ENCODE data around the gene GPR39. TPM values are rescaled to one million over a fixed set of nuclear protein-coding genes. Genes with fewer than 3 reads are reported as not detected.
"Not testable (repeated sequence)": the region's sequence is repeated elsewhere in the genome, so short reads cannot be mapped to it uniquely, and the experiment has no call there.

GPR39 gene
- total RNA-seq, 1 donor from 2014 or later = not detected

DNA sequence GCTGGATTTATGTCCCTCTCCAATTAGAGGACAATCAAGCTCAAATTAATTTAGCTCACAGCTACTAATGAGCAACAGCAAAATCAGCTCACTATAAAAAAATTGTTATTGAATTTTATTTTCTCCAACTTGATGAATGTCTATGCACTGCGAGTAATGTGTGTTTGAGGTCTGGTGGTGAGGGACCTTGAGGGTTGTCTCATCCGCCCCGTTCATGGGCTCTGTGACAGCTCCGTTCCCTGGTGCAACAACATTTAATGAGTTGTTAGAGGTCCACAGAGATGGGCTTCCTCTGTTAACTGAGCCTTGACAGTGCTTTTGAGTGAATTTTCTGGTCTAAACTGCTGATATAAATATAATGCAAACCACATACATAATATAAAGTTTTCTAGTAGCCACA lies 101.7 kb downstream of the GPR39 start:
- Histone ChIP-seq H3K27me3 (no peaks in the 10 kb centered on the region), H3K4me3 (no peak overlapping the region), H3K9me3 (no peaks in the 10 kb centered on the region), H3K4me1 (no peaks in the 10 kb centered on the region), H3K36me3 (no peaks in the 10 kb centered on the region), H3K27ac (no peak overlapping the region)
- DNase-seq (ENCODE audit: extremely low spot score in 2 of 2) = no peak
- TF ChIP-seq POLR2A (IDR thresholded peaks at IDR 0.05) (no peak), POLR2AphosphoS5 (IDR thresholded peaks at IDR 0.05; ENCODE audit: insufficient read depth in 1 of 2, low read depth in 1 of 2) (no peak)
- TF ChIP-seq, protein P1, sequence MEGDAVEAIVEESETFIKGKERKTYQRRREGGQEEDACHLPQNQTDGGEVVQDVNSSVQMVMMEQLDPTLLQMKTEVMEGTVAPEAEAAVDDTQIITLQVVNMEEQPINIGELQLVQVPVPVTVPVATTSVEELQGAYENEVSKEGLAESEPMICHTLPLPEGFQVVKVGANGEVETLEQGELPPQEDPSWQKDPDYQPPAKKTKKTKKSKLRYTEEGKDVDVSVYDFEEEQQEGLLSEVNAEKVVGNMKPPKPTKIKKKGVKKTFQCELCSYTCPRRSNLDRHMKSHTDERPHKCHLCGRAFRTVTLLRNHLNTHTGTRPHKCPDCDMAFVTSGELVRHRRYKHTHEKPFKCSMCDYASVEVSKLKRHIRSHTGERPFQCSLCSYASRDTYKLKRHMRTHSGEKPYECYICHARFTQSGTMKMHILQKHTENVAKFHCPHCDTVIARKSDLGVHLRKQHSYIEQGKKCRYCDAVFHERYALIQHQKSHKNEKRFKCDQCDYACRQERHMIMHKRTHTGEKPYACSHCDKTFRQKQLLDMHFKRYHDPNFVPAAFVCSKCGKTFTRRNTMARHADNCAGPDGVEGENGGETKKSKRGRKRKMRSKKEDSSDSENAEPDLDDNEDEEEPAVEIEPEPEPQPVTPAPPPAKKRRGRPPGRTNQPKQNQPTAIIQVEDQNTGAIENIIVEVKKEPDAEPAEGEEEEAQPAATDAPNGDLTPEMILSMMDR (IDR thresholded peaks at IDR 0.05) = no peak
- intact Hi-C loops (cut with DNase I) = no loop called here

DNA sequence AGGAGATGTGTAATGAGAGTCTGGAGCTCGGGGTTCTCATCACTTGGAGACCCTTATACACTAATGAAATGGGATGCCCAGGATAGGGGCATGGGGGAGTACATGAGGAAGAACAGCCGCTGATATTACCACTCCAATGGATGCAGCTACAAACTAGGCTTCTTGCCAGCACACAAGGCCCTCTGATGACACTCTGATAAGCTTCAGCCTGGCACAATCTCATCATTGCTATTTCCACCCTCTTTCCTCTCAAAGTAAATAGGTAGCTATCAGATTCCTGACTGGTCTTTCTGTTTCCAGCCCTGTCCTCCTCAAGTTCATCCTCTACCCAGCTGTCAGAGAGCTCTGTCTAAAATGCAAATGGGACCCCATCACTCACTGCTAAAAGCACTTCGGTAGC lies 103.0 kb downstream of the GPR39 start:
- H3K9me3 ChIP-seq = no peaks in the 10 kb centered on the region
- H3K4me3 ChIP-seq = no peak overlapping the region
- intact Hi-C loops (cut with DNase I) = no loop called here
- TF ChIP-seq POLR2AphosphoS5 (IDR thresholded peaks at IDR 0.05; ENCODE audit: insufficient read depth in 1 of 2, low read depth in 1 of 2) (no peak), POLR2A (IDR thresholded peaks at IDR 0.05) (no peak)
- TF ChIP-seq, protein P1 (IDR thresholded peaks at IDR 0.05) = no peak
- no peak overlapping the region for H3K27ac ChIP-seq
- no peaks in the 10 kb centered on the region for H3K36me3 ChIP-seq
- H3K4me1 ChIP-seq = no peaks in the 10 kb centered on the region
- DNase-seq (ENCODE audit: extremely low spot score in 2 of 2) = no peak
- H3K27me3 ChIP-seq = no peaks in the 10 kb centered on the region

GRCh38 chr2:132521341-132521740 lies 104.7 kb downstream of the GPR39 start:
- no peak for DNase-seq (ENCODE audit: extremely low spot score in 2 of 2)
- Histone ChIP-seq H3K36me3 (no peaks in the 10 kb centered on the region), H3K27ac (no peak overlapping the region), H3K4me3 (no peak overlapping the region), H3K9me3 (no peaks in the 10 kb centered on the region), H3K27me3 (no peaks in the 10 kb centered on the region), H3K4me1 (no peaks in the 10 kb centered on the region)
- TF ChIP-seq, protein P1 (IDR thresholded peaks at IDR 0.05) = no peak
- TF ChIP-seq POLR2A (IDR thresholded peaks at IDR 0.05) = no peak
- TF ChIP-seq POLR2AphosphoS5 (IDR thresholded peaks at IDR 0.05; ENCODE audit: insufficient read depth in 1 of 2, low read depth in 1 of 2) = no peak
- intact Hi-C loops (cut with DNase I) = no loop called here

DNA sequence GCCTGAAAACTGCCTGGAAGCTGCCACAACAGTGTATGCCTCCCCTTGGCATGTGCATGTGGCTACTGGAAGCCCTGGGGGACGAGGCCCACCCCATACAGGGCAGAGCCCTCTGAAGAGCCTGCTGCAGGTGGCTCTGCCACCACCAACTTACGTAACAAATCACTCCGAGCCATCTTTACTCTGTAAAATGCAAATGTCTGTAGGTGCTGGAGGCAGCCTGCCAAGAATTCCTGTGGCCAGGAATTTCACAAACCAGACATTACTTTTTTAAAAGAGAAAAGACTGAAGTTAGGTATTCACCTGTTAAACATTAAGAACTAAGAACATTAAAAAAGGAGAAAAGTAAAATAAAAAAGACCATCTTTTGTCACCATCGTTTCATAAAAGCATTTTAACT lies 106.3 kb downstream of the GPR39 start:
- TF ChIP-seq, protein P1 (IDR thresholded peaks at IDR 0.05) = no peak
- TF ChIP-seq POLR2AphosphoS5 (IDR thresholded peaks at IDR 0.05; ENCODE audit: insufficient read depth in 1 of 2, low read depth in 1 of 2) = no peak
- H3K4me1 ChIP-seq = no peaks in the 10 kb centered on the region
- intact Hi-C loops (cut with DNase I) = no loop called here
- no peaks in the 10 kb centered on the region for H3K36me3 ChIP-seq
- DNase-seq (ENCODE audit: extremely low spot score in 2 of 2) = no peak
- H3K27ac ChIP-seq = no peak overlapping the region
- H3K27me3 ChIP-seq = no peaks in the 10 kb centered on the region
- H3K9me3 ChIP-seq = no peaks in the 10 kb centered on the region
- no peak overlapping the region for H3K4me3 ChIP-seq

GRCh38 chr2:132537061-132537460 lies 120.5 kb downstream of the GPR39 start:
- H3K9me3 ChIP-seq; H3K4me3 ChIP-seq; H3K4me1 ChIP-seq; DNase-seq (ENCODE audit: extremely low spot score in 2 of 2); H3K27ac ChIP-seq; H3K36me3 ChIP-seq; H3K27me3 ChIP-seq; intact Hi-C loops (cut with DNase I): not testable (repeated sequence)

Measured in vagina (tissue), 2 donors.